GM19324 (cell line): ENCODE data around the gene CLHC1.
"Not testable (repeated sequence)": the region's sequence is repeated elsewhere in the genome, so short reads cannot be mapped to it uniquely, and the experiment has no call there.

Source experiments
- ATAC-seq: cut with Tn5 transposase; IDR thresholded peaks from one replicate; pipeline ENCODE4 v1.9.1; 2021; ENCODE audit warnings: mild to moderate bottlenecking, moderate library complexity; ENCODE audit not compliant: unreplicated experiment, low FRiP score

The CLHC1 gene

GRCh38 chr2:55138014-55138881 is 93.8 kb downstream of the CLHC1 start:
- no peak for ATAC-seq

DNA sequence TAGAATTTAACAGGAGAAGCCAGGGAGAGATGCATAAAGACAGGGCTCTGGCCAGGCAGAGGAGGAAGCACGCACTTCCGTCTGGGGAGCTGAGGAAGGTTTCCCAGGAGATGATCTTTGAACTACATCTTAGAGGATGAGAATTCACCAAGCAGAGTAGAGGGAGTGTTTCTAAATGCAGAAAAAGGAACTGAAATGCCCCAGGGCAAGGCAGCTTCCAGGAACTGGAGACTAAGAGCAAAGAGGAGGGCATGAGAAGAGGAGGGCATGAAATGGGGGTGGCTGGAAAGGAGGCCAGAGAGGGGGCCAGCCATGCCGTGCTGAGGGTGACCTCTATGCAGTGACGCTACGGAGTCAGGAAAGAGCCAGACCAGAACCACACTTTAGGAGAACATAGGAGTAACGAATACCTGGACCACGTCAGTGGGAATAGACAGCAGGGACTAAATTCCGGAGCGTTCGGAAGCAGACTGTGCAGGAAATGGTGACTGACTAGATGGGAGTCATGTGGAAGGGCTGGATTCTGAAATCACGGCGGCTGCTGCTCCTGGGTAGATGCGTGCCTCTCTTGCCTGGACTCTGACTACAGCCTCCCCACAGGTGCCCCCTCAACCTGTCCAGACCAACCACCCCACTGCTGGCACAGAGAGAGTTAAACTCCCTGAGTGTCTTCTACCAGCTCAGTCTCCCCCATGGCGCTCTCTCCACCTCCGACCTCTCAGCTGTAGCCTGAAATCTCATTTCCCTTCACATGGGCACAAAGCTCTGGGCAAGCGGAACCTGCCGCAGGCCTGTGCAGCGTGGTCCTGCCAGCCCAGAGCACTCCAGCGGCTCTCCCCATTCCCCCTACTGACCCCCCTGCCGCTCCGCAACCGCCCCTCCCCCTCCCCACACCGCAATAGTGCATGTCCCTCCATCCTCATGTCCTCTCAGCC is 94.8 kb downstream of the CLHC1 start:
- ATAC-seq, result no peak

DNA sequence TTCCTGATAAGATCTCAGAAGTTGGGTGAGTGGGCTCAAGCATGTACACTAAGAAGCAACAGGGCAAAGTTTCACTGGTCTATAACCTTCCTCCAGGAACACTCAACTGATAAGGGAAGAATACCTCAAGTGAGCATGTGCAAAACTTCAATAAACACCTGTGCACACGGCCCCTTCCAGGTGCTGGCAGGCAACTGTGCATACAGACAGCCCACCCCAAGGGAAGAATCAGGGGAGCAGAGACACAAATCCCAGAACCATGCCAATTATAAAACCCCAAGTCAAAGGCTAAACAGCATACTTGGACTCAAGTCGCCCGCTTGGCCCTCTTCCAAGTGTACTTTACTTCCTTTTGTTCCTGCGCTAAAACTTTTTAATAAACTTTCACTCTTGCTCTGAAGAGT is 96.0 kb downstream of the CLHC1 start:
- no peak for ATAC-seq

GRCh38 chr2:55135491-55135890 is 96.6 kb downstream of the CLHC1 start:
- no peak for ATAC-seq

DNA sequence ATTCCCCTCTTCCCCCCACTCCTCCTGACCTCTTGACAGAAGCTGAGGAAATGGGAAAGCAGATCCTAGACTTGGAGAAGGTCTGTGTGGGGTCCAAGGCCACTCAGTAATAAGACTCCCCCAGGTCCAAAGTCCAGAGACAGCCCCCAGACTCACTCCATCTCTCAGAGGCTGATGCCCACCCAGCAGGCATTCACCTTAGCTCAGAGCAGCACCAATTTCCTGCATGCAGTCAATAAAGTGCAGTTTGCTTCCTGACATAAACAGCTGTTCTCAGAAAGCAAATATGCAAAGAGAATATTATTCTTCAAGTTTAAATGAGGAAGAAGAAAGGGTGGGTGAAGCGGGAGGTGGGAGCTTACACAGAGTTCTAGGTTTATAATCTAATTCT is 97.8 kb downstream of the CLHC1 start:
- no peak for ATAC-seq

DNA sequence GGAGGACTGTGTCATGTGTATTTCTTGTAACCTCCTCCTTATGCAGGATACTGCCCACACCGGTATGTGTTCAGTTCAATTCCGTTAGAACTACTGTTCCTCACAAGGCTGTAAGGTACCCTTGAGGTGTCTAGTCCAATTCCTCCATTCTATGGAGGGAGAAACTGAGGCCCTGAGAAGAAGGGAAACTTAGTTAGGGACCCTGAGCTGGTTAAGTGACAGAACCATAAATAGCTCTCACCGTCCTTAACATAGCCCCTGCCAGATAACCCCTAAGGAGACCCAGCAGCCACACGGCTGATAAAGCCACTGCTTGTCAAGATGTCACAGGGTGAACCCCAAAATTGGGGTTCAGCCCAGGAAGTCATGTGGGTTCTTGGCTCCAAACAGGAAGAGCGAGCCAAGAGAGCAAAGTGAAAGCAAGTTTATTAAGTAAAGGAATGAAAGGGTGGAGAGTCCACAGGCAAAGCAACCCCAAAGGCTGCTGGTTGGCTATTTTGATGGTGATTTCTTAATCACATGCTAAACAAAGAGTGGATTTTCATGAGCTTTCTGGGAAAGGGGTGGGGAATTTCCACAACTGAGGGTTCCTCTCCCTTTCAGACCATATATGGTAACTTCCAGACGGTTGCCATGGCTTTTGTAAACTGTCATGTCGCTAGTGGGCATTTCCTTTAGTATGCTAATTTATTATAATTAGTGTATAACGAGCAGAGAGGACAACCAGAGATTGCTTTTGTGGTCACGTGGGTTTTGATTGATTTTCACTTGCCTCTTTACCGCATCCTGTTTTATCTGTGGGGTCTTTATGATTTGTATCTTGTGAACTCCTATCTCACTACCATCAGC is 98.4 kb downstream of the CLHC1 start:
- peak; percentile 65 for ATAC-seq

DNA sequence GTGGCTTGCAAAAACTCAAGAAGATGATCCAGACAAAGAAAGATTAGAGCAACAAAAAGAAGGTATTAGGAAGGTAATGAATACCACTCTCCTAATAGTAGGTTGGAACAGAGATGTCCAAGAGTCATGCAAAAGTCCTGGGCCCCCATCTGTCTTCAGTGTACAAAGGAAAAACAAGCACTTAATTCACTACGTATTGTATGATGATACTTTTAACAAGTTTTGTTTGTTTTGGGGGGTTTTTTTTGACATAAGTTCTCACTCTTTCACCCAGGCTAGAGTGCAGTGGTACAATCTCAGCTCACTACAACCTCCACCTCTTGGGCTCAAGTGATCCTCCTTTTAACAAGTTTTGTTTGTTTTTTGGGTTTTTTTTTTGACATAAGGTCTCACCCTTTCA is 101.2 kb downstream of the CLHC1 start:
- no peak for ATAC-seq

- not testable (repeated sequence) for ATAC-seq
Measured at GRCh38 chr2:55126643-55127042, 105.5 kb downstream of the CLHC1 start.
